GM10266 (cell line): Measurements from ENCODE around the gene NTM.
A peak's percentile ranks its signal among the peaks of the same experiment; 100 is the strongest.

Experiments
- DNase-seq: peaks from one replicate; pipeline ENCODE4 v3.0.0; 2012; ENCODE audit errors: extremely low spot score
- CTCF ChIP-seq: IDR thresholded peaks from 2 replicates; pipeline ENCODE4 v1.5.1; 2012; ENCODE audit warnings: mild to moderate bottlenecking, low read depth; ENCODE audit not compliant: control insufficient read depth, insufficient read depth; ENCODE audit errors: missing control alignments

NTM gene

GRCh38 chr11:131864228-131864627 is 493.8 kb downstream of the NTM start:
- no peak for DNase-seq
- no peak for TF ChIP-seq CTCF

- DNase-seq, result no peak
- no peak for TF ChIP-seq CTCF
These were observed 495.4 kb downstream of the NTM start for GRCh38 chr11:131865860-131866259.

GRCh38 chr11:131866535-131867400 is 496.4 kb downstream of the NTM start:
- TF ChIP-seq CTCF, result no peak
- no peak for DNase-seq

GRCh38 chr11:131867457-131868257 is 497.2 kb downstream of the NTM start:
- peak; percentile 83 for TF ChIP-seq CTCF
- peak; percentile 58 for DNase-seq

- no peak for TF ChIP-seq CTCF
- DNase-seq, result no peak
These were observed 498.5 kb downstream of the NTM start for GRCh38 chr11:131868629-131869507.

GRCh38 chr11:131870305-131870704 is 499.9 kb downstream of the NTM start:
- no peak for TF ChIP-seq CTCF
- no peak for DNase-seq
